SK-N-SH (cell line): Measurements from ENCODE around the gene MEGF8. TPM values are rescaled to one million over a fixed set of nuclear protein-coding genes. Genes with fewer than 3 reads are reported as not detected.

Experiments
- CTCF ChIA-PET: fragments of 300-600, 350-600 bp; formaldehyde crosslinking; extraction: SDS; loops from one replicate; lab custom pipeline; 2021; lab: Yijun Ruan, JAX
- POLR2A ChIA-PET: fragments of 350-600 bp; sonication (Branson Sonifier 250); formaldehyde crosslinking; extraction: SDS; loops from one replicate; lab custom pipeline; 2020; ENCODE audit warnings: antibody characterized with exemption, inconsistent platforms; lab: Yijun Ruan, JAX
- DNase-seq: peaks from one replicate; pipeline ENCODE4 v3.0.0; 2012
- H2AFZ ChIP-seq: fragments of 200-600 bp; sonication (generic); 2 replicates; pipeline ENCODE4 v1.8.1; 2016; ENCODE audit warnings: antibody characterized with exemption, mild to moderate bottlenecking, low read depth
- H3F3A ChIP-seq: fragments of 200-600 bp; sonication (generic); replicated peaks from 2 replicates; pipeline ENCODE3; 2016; ENCODE audit warnings: antibody characterized with exemption, mild to moderate bottlenecking; ENCODE audit not compliant: insufficient read depth
- H3K27ac ChIP-seq, 2 experiments: fragments of 200-500 bp in 1 of 2; fragments of 200-600 bp in 1 of 2; sonication (Bioruptor generic) in 1 of 2; sonication (generic), shearing (Covaris generic) in 1 of 2; 2 replicates each; pipeline versions ENCODE4 v1.5.1 to v1.6.1; 2014 to 2016; ENCODE audit warnings: low read depth in 2 of 2, inconsistent platforms in 1 of 2, low read length in 1 of 2, mild to moderate bottlenecking in 1 of 2, mixed read lengths in 1 of 2
- H3K27me3 ChIP-seq: fragments of 200-600 bp; sonication (generic), shearing (Covaris generic); 2 replicates; pipeline ENCODE4 v1.6.1; 2016; ENCODE audit warnings: mixed run types; ENCODE audit not compliant: insufficient read depth
- H3K36me3 ChIP-seq, 2 experiments: fragments of 200-500 bp in 1 of 2; fragments of 200-600 bp in 1 of 2; sonication (Bioruptor generic) in 1 of 2; sonication (generic) in 1 of 2; replicated peaks in 1 of 2; 2 replicates each; pipeline versions ENCODE3 to v1.5.1; 2014 to 2016; ENCODE audit warnings: low read length in 1 of 2, mild to moderate bottlenecking in 1 of 2; ENCODE audit not compliant: insufficient read depth in 2 of 2, control insufficient read depth in 1 of 2
- H3K4me1 ChIP-seq, 2 experiments: fragments of 200-500 bp in 1 of 2; fragments of 200-600 bp in 1 of 2; sonication (Bioruptor generic) in 1 of 2; sonication (generic), shearing (Covaris generic) in 1 of 2; 2 replicates each; pipeline versions ENCODE4 v1.5.1 to v1.6.1; 2014 to 2016; ENCODE audit warnings: low read depth in 1 of 2, low read length in 1 of 2, mixed run types in 1 of 2; ENCODE audit not compliant: insufficient read depth in 2 of 2, control insufficient read depth in 1 of 2
- H3K4me2 ChIP-seq: fragments of 200-600 bp; sonication (generic), shearing (Covaris generic); 2 replicates; pipeline ENCODE4 v1.6.1; 2017; ENCODE audit warnings: mixed run types
- H3K4me3 ChIP-seq, 2 experiments: fragments of 200-500 bp in 1 of 2; fragments of 200-600 bp in 1 of 2; sonication (Bioruptor generic) in 1 of 2; sonication (generic), shearing (Covaris generic) in 1 of 2; 2 replicates each; pipeline versions ENCODE4 v1.5.1 to v1.8.1; 2014 to 2016; ENCODE audit warnings: low read depth in 2 of 2, inconsistent platforms in 1 of 2, low read length in 1 of 2, mild to moderate bottlenecking in 1 of 2, mixed read lengths in 1 of 2, moderate library complexity in 1 of 2
- H3K79me2 ChIP-seq: fragments of 200-600 bp; sonication (generic); 2 replicates; pipeline ENCODE4 v1.8.1; 2017; ENCODE audit warnings: mild to moderate bottlenecking; ENCODE audit not compliant: insufficient read depth
- H3K9ac ChIP-seq: fragments of 200-600 bp; sonication (generic); 2 replicates; pipeline ENCODE4 v1.6.1; 2017; ENCODE audit warnings: mixed run types
- H3K9me2 ChIP-seq: fragments of 200-600 bp; sonication (generic); 2 replicates; pipeline ENCODE4 v1.6.1; 2017; ENCODE audit warnings: mixed run types
- H3K9me3 ChIP-seq: fragments of 200-600 bp; sonication (generic); 2 replicates; pipeline ENCODE4 v1.6.1; 2017; ENCODE audit warnings: mixed run types, mild to moderate bottlenecking, moderate library complexity
- H4K20me1 ChIP-seq: fragments of 200-600 bp; sonication (generic); 2 replicates; pipeline ENCODE4 v1.6.1; 2017; ENCODE audit warnings: mild to moderate bottlenecking, mixed run types; ENCODE audit not compliant: insufficient read depth
- ELF1 ChIP-seq: IDR thresholded peaks from 2 replicates; pipeline ENCODE4 v1.4.0; 2012
- EP300 ChIP-seq, 2 experiments: IDR thresholded peaks; 2 replicates each; pipeline versions ENCODE4 v1.4.0 to v1.6.1; 2012; ENCODE audit warnings: borderline replicate concordance in 1 of 2, low read depth in 1 of 2, low read length in 1 of 2
- MEF2A ChIP-seq: IDR thresholded peaks from 2 replicates; pipeline ENCODE4 v1.4.0; 2012; ENCODE audit warnings: low read depth, borderline replicate concordance
- NFIC ChIP-seq: IDR thresholded peaks from 2 replicates; pipeline ENCODE4 v1.4.0; 2012; ENCODE audit warnings: borderline replicate concordance
- RXRA ChIP-seq: IDR thresholded peaks from 2 replicates; pipeline ENCODE4 v1.4.0; 2012; ENCODE audit warnings: low read depth, mild to moderate bottlenecking, borderline replicate concordance
- SIN3A ChIP-seq: IDR thresholded peaks from 2 replicates; pipeline ENCODE4 v1.6.1; 2012; ENCODE audit warnings: low read depth, mild to moderate bottlenecking, low read length, moderate library complexity, borderline replicate concordance
- TAF1 ChIP-seq: IDR thresholded peaks from 2 replicates; pipeline ENCODE4 v1.6.1; 2012; ENCODE audit warnings: low read depth, mild to moderate bottlenecking, low read length, moderate library complexity, borderline replicate concordance
- TEAD4 ChIP-seq: IDR thresholded peaks from 2 replicates; pipeline ENCODE4 v1.4.0; 2012; ENCODE audit warnings: mild to moderate bottlenecking, borderline replicate concordance; ENCODE audit not compliant: insufficient read depth
- WGBS: methylation state at CpG from one replicate; pipeline ENCODE4 v1.1.6; 2017; ENCODE audit warnings: low lambda C conversion rate; 5-methylcytosine and 5-hydroxymethylcytosine counted together
- polyA plus RNA-seq, 3 experiments: library from polyadenylated mRNA; depleted of rRNA; stranded (reverse); fragments of >200 nt; gene quantifications; 2 replicates each; pipeline ENCODE4 v1.2.3, GENCODE V29; 2012
- TF ChIP-seq, protein P1 (sequence below): IDR thresholded peaks from 2 replicates; pipeline ENCODE4 v1.4.0; 2012; ENCODE audit warnings: low read depth, borderline replicate concordance
- TF ChIP-seq, protein P2 (sequence below): fragments of 200-600 bp; sonication (generic); IDR thresholded peaks from 2 replicates; pipeline ENCODE4 v1.6.1; 2017; ENCODE audit warnings: antibody characterized with exemption, mild to moderate bottlenecking, moderate library complexity
- TF ChIP-seq, protein P3 (sequence below): fragments of 150-350 bp; IDR thresholded peaks from 2 replicates; pipeline ENCODE4 v1.6.1; 2016; ENCODE audit warnings: mild to moderate bottlenecking, low read depth, low read length
- TF ChIP-seq, protein P4 (sequence below): IDR thresholded peaks from 2 replicates; pipeline ENCODE4 v1.4.0; 2012; ENCODE audit warnings: low read depth, borderline replicate concordance
- TF ChIP-seq, protein P5 (sequence below): fragments of 150-350 bp; IDR thresholded peaks from 2 replicates; pipeline ENCODE4 v1.6.1; 2017; ENCODE audit warnings: antibody characterized with exemption, low read length, low read depth, borderline replicate concordance
- TF ChIP-seq, protein P6 (sequence below): IDR thresholded peaks from 2 replicates; pipeline ENCODE4; 2012
- TF ChIP-seq, protein P7 (sequence below): IDR thresholded peaks from 2 replicates; pipeline ENCODE4 v1.4.0; 2012; ENCODE audit warnings: low read depth

The MEGF8 gene
- polyA plus RNA-seq, 1 of the 3 experiments (the other 2 are of a cell fraction) = 19.1 TPM

DNA sequence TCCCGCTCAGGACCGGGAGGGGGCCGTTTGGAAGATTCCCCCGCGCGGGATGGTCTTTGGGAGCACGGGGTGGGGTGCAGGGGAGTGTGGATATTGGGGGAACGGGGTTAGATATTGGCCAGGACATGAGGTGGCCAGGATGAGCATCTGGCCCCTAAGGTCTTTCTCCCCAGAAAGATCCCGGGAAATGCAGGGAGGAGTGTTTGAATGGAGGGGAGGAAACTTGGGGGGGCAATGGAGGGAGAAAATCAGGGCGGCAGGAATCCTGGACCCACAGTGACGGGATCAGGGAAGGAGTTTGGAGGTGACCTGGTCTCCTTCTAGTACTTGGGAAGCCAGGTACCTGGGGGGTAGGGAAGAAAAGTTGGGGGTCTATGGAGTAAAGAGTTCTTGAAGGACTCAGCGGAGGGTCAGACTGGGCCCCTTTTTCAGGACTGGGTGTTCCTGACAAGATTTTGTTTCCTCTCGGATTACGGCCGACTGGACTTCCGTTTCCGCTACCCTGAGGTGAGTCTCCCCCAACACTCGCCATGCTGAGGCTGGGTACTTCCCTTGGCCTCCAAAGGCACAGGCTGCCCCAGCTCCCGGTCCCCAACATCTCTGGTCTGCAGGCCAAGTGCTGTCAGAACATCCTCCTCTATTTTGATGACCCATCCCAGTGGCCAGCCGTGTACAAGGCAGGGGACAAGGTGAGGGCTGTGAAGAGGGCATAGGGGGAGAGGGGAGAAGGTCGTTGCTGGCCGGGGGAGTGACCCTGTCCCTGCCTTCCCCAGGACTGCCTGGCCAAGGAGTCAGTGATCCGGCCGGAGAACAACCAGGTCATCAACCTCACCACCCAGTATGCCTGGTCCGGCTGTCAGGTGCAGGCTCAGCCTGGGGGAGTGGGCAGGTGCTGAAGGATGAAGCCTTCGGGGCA lies 11.3 kb upstream of the MEGF8 start:
- no peaks in the 10 kb centered on the region for H3K79me2 ChIP-seq
- H3K4me2 ChIP-seq = peak overlapping the region; percentile 100
- no peaks in the 10 kb centered on the region for H3F3A ChIP-seq
- CTCF ChIA-PET = interaction anchor here (1.1 to 1.4 kb wide), 3 partner anchors 11 to 75 kb away, joined by 3 to 8 read pairs (median 4); no protein-coding TSS in a partner anchor
- peak; percentile 34 for DNase-seq
- H3K4me1 ChIP-seq = peaks cover 0 to 14% of the 10 kb centered on the region in 2 experiments; a peak in 1 of 4 replicates
- H3K36me3 ChIP-seq = no peaks in the 10 kb centered on the region
- no peak for TF ChIP-seq SIN3A
- TF ChIP-seq, protein P1, sequence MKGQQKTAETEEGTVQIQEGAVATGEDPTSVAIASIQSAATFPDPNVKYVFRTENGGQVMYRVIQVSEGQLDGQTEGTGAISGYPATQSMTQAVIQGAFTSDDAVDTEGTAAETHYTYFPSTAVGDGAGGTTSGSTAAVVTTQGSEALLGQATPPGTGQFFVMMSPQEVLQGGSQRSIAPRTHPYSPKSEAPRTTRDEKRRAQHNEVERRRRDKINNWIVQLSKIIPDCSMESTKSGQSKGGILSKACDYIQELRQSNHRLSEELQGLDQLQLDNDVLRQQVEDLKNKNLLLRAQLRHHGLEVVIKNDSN = no peak
- TF ChIP-seq, protein P2, sequence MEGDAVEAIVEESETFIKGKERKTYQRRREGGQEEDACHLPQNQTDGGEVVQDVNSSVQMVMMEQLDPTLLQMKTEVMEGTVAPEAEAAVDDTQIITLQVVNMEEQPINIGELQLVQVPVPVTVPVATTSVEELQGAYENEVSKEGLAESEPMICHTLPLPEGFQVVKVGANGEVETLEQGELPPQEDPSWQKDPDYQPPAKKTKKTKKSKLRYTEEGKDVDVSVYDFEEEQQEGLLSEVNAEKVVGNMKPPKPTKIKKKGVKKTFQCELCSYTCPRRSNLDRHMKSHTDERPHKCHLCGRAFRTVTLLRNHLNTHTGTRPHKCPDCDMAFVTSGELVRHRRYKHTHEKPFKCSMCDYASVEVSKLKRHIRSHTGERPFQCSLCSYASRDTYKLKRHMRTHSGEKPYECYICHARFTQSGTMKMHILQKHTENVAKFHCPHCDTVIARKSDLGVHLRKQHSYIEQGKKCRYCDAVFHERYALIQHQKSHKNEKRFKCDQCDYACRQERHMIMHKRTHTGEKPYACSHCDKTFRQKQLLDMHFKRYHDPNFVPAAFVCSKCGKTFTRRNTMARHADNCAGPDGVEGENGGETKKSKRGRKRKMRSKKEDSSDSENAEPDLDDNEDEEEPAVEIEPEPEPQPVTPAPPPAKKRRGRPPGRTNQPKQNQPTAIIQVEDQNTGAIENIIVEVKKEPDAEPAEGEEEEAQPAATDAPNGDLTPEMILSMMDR = no peak
- TF ChIP-seq TEAD4 = no peak
- TF ChIP-seq NFIC = no peak
- TF ChIP-seq, protein P3, sequence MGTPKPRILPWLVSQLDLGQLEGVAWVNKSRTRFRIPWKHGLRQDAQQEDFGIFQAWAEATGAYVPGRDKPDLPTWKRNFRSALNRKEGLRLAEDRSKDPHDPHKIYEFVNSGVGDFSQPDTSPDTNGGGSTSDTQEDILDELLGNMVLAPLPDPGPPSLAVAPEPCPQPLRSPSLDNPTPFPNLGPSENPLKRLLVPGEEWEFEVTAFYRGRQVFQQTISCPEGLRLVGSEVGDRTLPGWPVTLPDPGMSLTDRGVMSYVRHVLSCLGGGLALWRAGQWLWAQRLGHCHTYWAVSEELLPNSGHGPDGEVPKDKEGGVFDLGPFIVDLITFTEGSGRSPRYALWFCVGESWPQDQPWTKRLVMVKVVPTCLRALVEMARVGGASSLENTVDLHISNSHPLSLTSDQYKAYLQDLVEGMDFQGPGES = no peak
- TF ChIP-seq MEF2A = no peak
- TF ChIP-seq, protein P4, sequence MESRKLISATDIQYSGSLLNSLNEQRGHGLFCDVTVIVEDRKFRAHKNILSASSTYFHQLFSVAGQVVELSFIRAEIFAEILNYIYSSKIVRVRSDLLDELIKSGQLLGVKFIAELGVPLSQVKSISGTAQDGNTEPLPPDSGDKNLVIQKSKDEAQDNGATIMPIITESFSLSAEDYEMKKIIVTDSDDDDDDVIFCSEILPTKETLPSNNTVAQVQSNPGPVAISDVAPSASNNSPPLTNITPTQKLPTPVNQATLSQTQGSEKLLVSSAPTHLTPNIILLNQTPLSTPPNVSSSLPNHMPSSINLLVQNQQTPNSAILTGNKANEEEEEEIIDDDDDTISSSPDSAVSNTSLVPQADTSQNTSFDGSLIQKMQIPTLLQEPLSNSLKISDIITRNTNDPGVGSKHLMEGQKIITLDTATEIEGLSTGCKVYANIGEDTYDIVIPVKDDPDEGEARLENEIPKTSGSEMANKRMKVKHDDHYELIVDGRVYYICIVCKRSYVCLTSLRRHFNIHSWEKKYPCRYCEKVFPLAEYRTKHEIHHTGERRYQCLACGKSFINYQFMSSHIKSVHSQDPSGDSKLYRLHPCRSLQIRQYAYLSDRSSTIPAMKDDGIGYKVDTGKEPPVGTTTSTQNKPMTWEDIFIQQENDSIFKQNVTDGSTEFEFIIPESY = no peak
- TF ChIP-seq, protein P5, sequence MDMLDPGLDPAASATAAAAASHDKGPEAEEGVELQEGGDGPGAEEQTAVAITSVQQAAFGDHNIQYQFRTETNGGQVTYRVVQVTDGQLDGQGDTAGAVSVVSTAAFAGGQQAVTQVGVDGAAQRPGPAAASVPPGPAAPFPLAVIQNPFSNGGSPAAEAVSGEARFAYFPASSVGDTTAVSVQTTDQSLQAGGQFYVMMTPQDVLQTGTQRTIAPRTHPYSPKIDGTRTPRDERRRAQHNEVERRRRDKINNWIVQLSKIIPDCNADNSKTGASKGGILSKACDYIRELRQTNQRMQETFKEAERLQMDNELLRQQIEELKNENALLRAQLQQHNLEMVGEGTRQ = no peak
- TF ChIP-seq ELF1 = no peak
- no peak for TF ChIP-seq EP300 (IDR thresholded peaks at IDR 0.05; ENCODE audit: borderline replicate concordance in 1 of 2, low read depth in 1 of 2, low read length in 1 of 2)
- no peak for TF ChIP-seq TAF1
- TF ChIP-seq, protein P6, sequence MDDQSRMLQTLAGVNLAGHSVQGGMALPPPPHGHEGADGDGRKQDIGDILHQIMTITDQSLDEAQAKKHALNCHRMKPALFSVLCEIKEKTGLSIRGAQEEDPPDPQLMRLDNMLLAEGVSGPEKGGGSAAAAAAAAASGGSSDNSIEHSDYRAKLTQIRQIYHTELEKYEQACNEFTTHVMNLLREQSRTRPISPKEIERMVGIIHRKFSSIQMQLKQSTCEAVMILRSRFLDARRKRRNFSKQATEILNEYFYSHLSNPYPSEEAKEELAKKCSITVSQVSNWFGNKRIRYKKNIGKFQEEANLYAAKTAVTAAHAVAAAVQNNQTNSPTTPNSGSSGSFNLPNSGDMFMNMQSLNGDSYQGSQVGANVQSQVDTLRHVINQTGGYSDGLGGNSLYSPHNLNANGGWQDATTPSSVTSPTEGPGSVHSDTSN = no peak
- TF ChIP-seq RXRA = no peak
- TF ChIP-seq, protein P7, sequence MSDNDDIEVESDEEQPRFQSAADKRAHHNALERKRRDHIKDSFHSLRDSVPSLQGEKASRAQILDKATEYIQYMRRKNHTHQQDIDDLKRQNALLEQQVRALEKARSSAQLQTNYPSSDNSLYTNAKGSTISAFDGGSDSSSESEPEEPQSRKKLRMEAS = no peak
- TF ChIP-seq, all 33 proteins: peak for 0
- POLR2A ChIA-PET = no interaction called here
- Histone ChIP-seq H2AFZ (no peak overlapping the region), H3K27ac (no peak overlapping the region), H4K20me1 (no peaks in the 10 kb centered on the region), H3K27me3 (no peaks in the 10 kb centered on the region), H3K4me3 (peak overlapping the region; percentile 55 to 68; a peak in 3 of 4 replicates), H3K9ac (no peak overlapping the region), H3K9me2 (no peaks in the 10 kb centered on the region), H3K9me3 (no peaks in the 10 kb centered on the region)
- 55% methylated on average over 24 of the region's 26 CpGs for WGBS
